ENCODE measurements around the gene MPND. TPM values are rescaled to one million over a fixed set of nuclear protein-coding genes. Genes with fewer than 3 reads are reported as not detected.

Gene MPND
- total RNA-seq, 1 experiment from 2014 or later: 7.2 TPM

DNA sequence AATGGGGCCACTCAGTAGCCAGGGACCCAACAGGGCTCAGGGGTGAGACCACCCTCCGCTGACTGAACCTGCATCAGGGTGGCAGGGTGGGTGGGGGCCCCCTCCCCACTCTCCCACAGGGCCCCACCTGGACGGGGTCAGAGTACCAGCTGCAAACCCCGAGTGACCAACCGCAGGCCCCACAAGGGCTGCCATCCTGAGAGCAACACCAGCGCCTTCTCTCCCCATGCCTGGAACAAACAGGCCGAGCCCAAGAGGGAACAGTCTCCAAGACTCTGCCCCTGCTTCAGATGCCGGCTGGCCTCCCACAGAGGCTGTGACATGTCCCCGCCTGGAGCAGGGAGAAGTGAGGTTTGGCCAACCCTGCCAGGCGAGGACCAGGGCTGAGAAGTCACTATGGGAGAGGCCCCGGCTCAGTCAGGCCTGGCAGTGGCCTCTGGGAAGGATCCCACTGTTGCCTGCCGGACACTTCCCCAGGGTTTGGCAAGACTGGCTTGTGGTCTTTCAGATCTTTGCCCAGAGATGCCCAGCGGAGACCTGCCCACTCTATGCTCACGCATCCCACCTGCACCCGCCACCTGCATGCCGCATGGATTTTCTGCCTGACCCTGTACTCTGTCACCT lies 27.2 kb downstream of the MPND start:
- POLR2A ChIA-PET: interaction anchor here (0.5 to 2.4 kb wide), 6 partner anchors 9 to 206 kb away, joined by 3 to 29 read pairs (median 5); partner anchors contain the start of genes CHAF1A, MPND and SH3GL1
- Mint-ChIP-seq H3K36me3 (ENCODE audit: insufficient read depth, unreplicated experiment) (peaks cover 45% of the 10 kb centered on the region), H3K27ac (ENCODE audit: low read depth, unreplicated experiment) (no peak overlapping the region), H3K4me3 (ENCODE audit: unreplicated experiment) (no peak overlapping the region), H3K9me3 (ENCODE audit: unreplicated experiment) (no peaks in the 10 kb centered on the region), H3K4me1 (ENCODE audit: insufficient read depth, unreplicated experiment) (peaks cover 25% of the 10 kb centered on the region), H3K27me3 (ENCODE audit: insufficient read depth, unreplicated experiment) (no peaks in the 10 kb centered on the region)
- TF ChIP-seq, protein P1, sequence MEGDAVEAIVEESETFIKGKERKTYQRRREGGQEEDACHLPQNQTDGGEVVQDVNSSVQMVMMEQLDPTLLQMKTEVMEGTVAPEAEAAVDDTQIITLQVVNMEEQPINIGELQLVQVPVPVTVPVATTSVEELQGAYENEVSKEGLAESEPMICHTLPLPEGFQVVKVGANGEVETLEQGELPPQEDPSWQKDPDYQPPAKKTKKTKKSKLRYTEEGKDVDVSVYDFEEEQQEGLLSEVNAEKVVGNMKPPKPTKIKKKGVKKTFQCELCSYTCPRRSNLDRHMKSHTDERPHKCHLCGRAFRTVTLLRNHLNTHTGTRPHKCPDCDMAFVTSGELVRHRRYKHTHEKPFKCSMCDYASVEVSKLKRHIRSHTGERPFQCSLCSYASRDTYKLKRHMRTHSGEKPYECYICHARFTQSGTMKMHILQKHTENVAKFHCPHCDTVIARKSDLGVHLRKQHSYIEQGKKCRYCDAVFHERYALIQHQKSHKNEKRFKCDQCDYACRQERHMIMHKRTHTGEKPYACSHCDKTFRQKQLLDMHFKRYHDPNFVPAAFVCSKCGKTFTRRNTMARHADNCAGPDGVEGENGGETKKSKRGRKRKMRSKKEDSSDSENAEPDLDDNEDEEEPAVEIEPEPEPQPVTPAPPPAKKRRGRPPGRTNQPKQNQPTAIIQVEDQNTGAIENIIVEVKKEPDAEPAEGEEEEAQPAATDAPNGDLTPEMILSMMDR (IDR thresholded peaks at IDR 0.05; ENCODE audit: unreplicated experiment): no peak
- BruUV-seq (replicated peaks): no TSS peak
- no peak for DNase-seq (ENCODE audit: unreplicated experiment)
- intact Hi-C loops (cut with micrococcal nuclease): no loop called here
- CTCF ChIA-PET: interaction anchor here (0.5 to 2.4 kb wide), 10 partner anchors 8 to 110 kb away, joined by 3 to 12 read pairs (median 3); partner anchors contain the start of gene SH3GL1

DNA sequence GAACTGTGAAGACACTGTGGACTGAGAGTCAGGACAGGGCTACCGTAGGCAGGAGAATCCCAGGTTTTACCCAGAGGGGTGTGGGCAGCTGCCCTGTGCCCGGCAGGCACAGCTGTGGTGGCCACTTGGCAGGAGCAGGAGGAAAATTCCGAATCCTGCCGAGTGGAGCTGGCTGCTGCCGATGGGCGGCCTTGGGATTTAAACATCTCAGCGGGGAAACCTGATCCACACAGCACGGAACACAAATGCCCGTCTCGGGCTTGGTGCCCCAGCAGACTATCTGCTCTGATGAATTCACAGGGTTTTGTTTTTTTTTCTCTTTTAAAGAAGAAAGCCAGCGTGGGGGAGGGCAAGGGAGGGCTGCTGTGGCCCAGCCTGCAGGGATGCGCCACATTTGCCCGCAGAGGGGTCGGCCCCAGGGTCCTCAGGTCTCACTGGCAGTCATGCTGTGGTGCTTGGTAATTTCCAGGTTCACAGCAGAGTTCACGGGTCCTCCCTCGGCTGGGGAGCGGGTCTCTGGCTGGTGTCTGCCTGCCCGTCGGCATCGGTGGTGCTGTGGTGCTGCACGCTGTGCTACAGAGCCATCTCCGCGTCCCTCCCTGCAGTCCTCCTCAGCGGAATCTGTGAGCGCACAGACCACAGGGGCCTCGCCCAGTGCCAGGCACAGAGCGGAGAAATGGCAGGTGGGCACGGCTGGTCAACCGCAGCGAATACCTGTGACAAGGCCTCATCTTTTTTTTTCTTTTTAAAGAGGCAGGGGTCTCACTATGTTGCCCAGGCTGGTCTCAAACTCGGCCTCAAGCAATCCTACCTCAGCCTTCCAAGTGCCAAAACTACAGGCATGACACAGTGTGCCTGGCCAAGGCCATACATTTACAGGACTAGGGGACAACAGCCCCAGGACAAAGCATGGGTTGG lies 28.1 kb downstream of the MPND start:
- Mint-ChIP-seq H3K9me3 (ENCODE audit: unreplicated experiment) (no peaks in the 10 kb centered on the region), H3K27ac (ENCODE audit: low read depth, unreplicated experiment) (peak overlapping the region; percentile 9), H3K4me1 (ENCODE audit: insufficient read depth, unreplicated experiment) (peaks cover 34% of the 10 kb centered on the region), H3K36me3 (ENCODE audit: insufficient read depth, unreplicated experiment) (peaks cover 45% of the 10 kb centered on the region), H3K27me3 (ENCODE audit: insufficient read depth, unreplicated experiment) (no peaks in the 10 kb centered on the region), H3K4me3 (ENCODE audit: unreplicated experiment) (no peak overlapping the region)
- no TSS peak for BruUV-seq (replicated peaks)
- POLR2A ChIA-PET: interaction anchor here (0.9 to 2.4 kb wide), 3 partner anchors 8 to 30 kb away, joined by 3 to 29 read pairs (median 4); partner anchors contain the start of genes CHAF1A and SH3GL1
- DNase-seq (ENCODE audit: unreplicated experiment): no peak
- TF ChIP-seq, protein P1 (IDR thresholded peaks at IDR 0.05; ENCODE audit: unreplicated experiment): no peak
- intact Hi-C loops (cut with micrococcal nuclease): no loop called here
- CTCF ChIA-PET: interaction anchor here (2.4 kb wide), 1 partner anchor 29 kb away, joined by 12 read pairs; the partner anchor contains the start of gene SH3GL1

DNA sequence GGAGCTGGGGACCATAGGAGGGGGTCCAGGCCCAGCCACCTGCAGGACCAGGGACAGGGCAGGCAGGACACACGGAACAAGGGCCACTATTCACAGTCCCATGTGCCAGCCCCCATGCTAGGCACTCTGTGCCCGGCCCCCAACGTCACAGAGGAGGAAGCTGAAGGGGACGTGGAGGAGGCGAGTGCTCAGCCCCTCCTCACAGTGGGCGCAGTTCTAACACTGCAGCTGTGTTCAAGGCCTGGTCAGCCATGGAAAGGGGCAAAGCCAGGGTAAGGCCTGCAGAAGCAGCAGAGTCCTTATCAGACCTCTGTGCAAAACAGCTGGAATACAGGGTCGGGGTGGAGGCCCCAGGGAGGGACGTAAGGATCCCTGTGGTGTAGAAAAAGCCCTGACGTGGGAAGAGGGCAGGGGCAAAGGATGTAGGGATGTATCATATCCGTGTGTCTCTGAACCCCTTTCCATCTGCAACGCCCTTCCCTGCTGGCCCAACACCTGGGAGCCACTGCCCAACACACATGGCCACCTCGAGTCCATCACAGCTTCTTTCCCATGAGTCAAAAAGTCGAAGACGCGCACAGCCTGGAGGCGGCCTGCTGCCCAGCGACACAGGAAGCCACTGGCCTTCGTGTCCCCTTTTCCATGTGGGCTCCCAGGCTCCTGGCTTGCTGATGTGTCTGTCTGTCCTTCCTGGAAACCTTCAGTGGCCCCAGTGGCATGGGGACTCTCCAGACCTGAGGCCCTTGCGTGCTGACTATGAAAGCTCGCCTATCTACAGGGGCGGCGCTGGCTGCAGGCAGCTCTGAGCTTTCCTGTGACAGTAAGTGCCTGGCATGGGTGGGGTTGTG lies 29.0 kb downstream of the MPND start:
- TF ChIP-seq, protein P1 (IDR thresholded peaks at IDR 0.05; ENCODE audit: unreplicated experiment): no peak
- no TSS peak for BruUV-seq (replicated peaks)
- no peak for DNase-seq (ENCODE audit: unreplicated experiment)
- Mint-ChIP-seq H3K4me1 (ENCODE audit: insufficient read depth, unreplicated experiment) (peaks cover 42% of the 10 kb centered on the region), H3K27ac (ENCODE audit: low read depth, unreplicated experiment) (peak overlapping the region; percentile 9), H3K9me3 (ENCODE audit: unreplicated experiment) (no peaks in the 10 kb centered on the region), H3K4me3 (ENCODE audit: unreplicated experiment) (no peak overlapping the region), H3K36me3 (ENCODE audit: insufficient read depth, unreplicated experiment) (peaks cover 41% of the 10 kb centered on the region), H3K27me3 (ENCODE audit: insufficient read depth, unreplicated experiment) (no peaks in the 10 kb centered on the region)
- POLR2A ChIA-PET: interaction anchor here (0.8 to 1.2 kb wide), 2 partner anchors 28 to 29 kb away, joined by 4 read pairs; partner anchors contain the start of gene SH3GL1
- intact Hi-C loops (cut with micrococcal nuclease): no loop called here
- CTCF ChIA-PET: no interaction called here
